ENCODE measurements around the gene DEFB114. TPM values are rescaled to one million over a fixed set of nuclear protein-coding genes. Genes with fewer than 3 reads are reported as not detected.

The DEFB114 gene
- not detected for polyA plus RNA-seq (2013)

- 80% methylated on average over 2 of the region's 2 CpGs for WGBS (ENCODE audit: insufficient coverage)
- H3K27me3 ChIP-seq (replicated peaks in 2 of 5; ENCODE audit: control insufficient read depth in 4 of 5, insufficient read depth in 5 of 5, low read length in 4 of 5), result peaks cover 0 to 2% (median 0%) of the 10 kb centered on the region in 5 experiments
- no peak within 1 kb of the TSS for H3K27ac ChIP-seq (ENCODE audit: insufficient read depth in 1 of 2, low read depth in 1 of 2, low read length in 2 of 2, poor library complexity in 1 of 2, severe bottlenecking in 2 of 2)
- H3K36me3 ChIP-seq (ENCODE audit: control insufficient read depth in 4 of 4, insufficient read depth in 4 of 4, low read length in 3 of 4), result no peaks in the 10 kb centered on the region
- CTCF ChIA-PET, result no interaction called here
- POLR2A ChIA-PET, result no interaction called here
- H3K9me3 ChIP-seq (ENCODE audit: control extremely low read depth in 1 of 5, control insufficient read depth in 4 of 5, insufficient read depth in 2 of 5, low read depth in 1 of 5, low read length in 4 of 5), result peaks cover 0 to 2% (median 0%) of the 10 kb centered on the region in 5 experiments
- H3K4me3 ChIP-seq (ENCODE audit: control insufficient read depth in 1 of 7, extremely low read depth in 1 of 7, insufficient read depth in 4 of 7, low read depth in 2 of 7, low read length in 6 of 7), result no peak within 1 kb of the TSS
- no peak for DNase-seq
- no peaks in the 10 kb centered on the region for H3K4me1 ChIP-seq (ENCODE audit: control extremely low read depth in 1 of 4, control insufficient read depth in 4 of 4, insufficient read depth in 4 of 4, low read length in 3 of 4)
Measured at GRCh38 chr6:49964064-49964463, at the start of gene DEFB114. TSS of gene DEFB114 (minus strand) at chr6:49964164. CDS start at chr6:49964105, 59 bp downstream.

- no peak for DNase-seq
- Histone ChIP-seq H3K27me3 (replicated peaks in 2 of 5; ENCODE audit: control insufficient read depth in 4 of 5, insufficient read depth in 5 of 5, low read length in 4 of 5) (no peaks in the 10 kb centered on the region), H3K4me3 (ENCODE audit: control insufficient read depth in 1 of 7, extremely low read depth in 1 of 7, insufficient read depth in 4 of 7, low read depth in 2 of 7, low read length in 6 of 7) (no peak overlapping the region), H3K4me1 (ENCODE audit: control extremely low read depth in 1 of 4, control insufficient read depth in 4 of 4, insufficient read depth in 4 of 4, low read length in 3 of 4) (no peaks in the 10 kb centered on the region), H3K36me3 (ENCODE audit: control insufficient read depth in 4 of 4, insufficient read depth in 4 of 4, low read length in 3 of 4) (no peaks in the 10 kb centered on the region), H3K9me3 (ENCODE audit: control extremely low read depth in 1 of 5, control insufficient read depth in 4 of 5, insufficient read depth in 2 of 5, low read depth in 1 of 5, low read length in 4 of 5) (no peaks in the 10 kb centered on the region), H3K27ac (ENCODE audit: insufficient read depth in 1 of 2, low read depth in 1 of 2, low read length in 2 of 2, poor library complexity in 1 of 2, severe bottlenecking in 2 of 2) (no peak overlapping the region)
- ChIA-PET POLR2A (no interaction called here), CTCF (no interaction called here)
- WGBS (ENCODE audit: insufficient coverage), result 100% methylated on average over 1 of the region's 3 CpGs
Measured at GRCh38 chr6:50007819-50008218, 43.9 kb upstream of the DEFB114 start.

- no peak overlapping the region for H3K27ac ChIP-seq (ENCODE audit: insufficient read depth in 1 of 2, low read depth in 1 of 2, low read length in 2 of 2, poor library complexity in 1 of 2, severe bottlenecking in 2 of 2)
- H3K27me3 ChIP-seq (replicated peaks in 2 of 5; ENCODE audit: control insufficient read depth in 4 of 5, insufficient read depth in 5 of 5, low read length in 4 of 5), result no peaks in the 10 kb centered on the region
Measured at GRCh38 chr6:50003139-50003538, 39.2 kb upstream of the DEFB114 start.

GRCh38 chr6:49995278-49995677 is 31.3 kb upstream of the DEFB114 start:
- H3K9me3 ChIP-seq (ENCODE audit: control extremely low read depth in 1 of 5, control insufficient read depth in 4 of 5, insufficient read depth in 2 of 5, low read depth in 1 of 5, low read length in 4 of 5), result no peaks in the 10 kb centered on the region
- H3K36me3 ChIP-seq (ENCODE audit: control insufficient read depth in 4 of 4, insufficient read depth in 4 of 4, low read length in 3 of 4), result no peaks in the 10 kb centered on the region
- no peaks in the 10 kb centered on the region for H3K27me3 ChIP-seq (replicated peaks in 2 of 5; ENCODE audit: control insufficient read depth in 4 of 5, insufficient read depth in 5 of 5, low read length in 4 of 5)
- ChIA-PET POLR2A (no interaction called here), CTCF (no interaction called here)
- no peak for DNase-seq
- H3K4me1 ChIP-seq (ENCODE audit: control extremely low read depth in 1 of 4, control insufficient read depth in 4 of 4, insufficient read depth in 4 of 4, low read length in 3 of 4), result no peaks in the 10 kb centered on the region
- no peak overlapping the region for H3K27ac ChIP-seq (ENCODE audit: insufficient read depth in 1 of 2, low read depth in 1 of 2, low read length in 2 of 2, poor library complexity in 1 of 2, severe bottlenecking in 2 of 2)
- H3K4me3 ChIP-seq (ENCODE audit: control insufficient read depth in 1 of 7, extremely low read depth in 1 of 7, insufficient read depth in 4 of 7, low read depth in 2 of 7, low read length in 6 of 7), result no peak overlapping the region

More at GRCh38 chr6:50003139-50003538, 39.2 kb upstream of the DEFB114 start:
- Histone ChIP-seq H3K4me1 (ENCODE audit: control extremely low read depth in 1 of 4, control insufficient read depth in 4 of 4, insufficient read depth in 4 of 4, low read length in 3 of 4) (no peaks in the 10 kb centered on the region), H3K4me3 (ENCODE audit: control insufficient read depth in 1 of 7, extremely low read depth in 1 of 7, insufficient read depth in 4 of 7, low read depth in 2 of 7, low read length in 6 of 7) (no peak overlapping the region), H3K36me3 (ENCODE audit: control insufficient read depth in 4 of 4, insufficient read depth in 4 of 4, low read length in 3 of 4) (no peaks in the 10 kb centered on the region), H3K9me3 (ENCODE audit: control extremely low read depth in 1 of 5, control insufficient read depth in 4 of 5, insufficient read depth in 2 of 5, low read depth in 1 of 5, low read length in 4 of 5) (no peaks in the 10 kb centered on the region)
- no CpG with 5 or more reads among the region's 3 CpGs for WGBS (ENCODE audit: insufficient coverage)
- ChIA-PET POLR2A (no interaction called here), CTCF (no interaction called here)
- no peak for DNase-seq

GRCh38 chr6:49988900-49989299 is 24.9 kb upstream of the DEFB114 start:
- H3K27ac ChIP-seq (ENCODE audit: insufficient read depth in 1 of 2, low read depth in 1 of 2, low read length in 2 of 2, poor library complexity in 1 of 2, severe bottlenecking in 2 of 2), result no peak overlapping the region
- no peaks in the 10 kb centered on the region for H3K36me3 ChIP-seq (ENCODE audit: control insufficient read depth in 4 of 4, insufficient read depth in 4 of 4, low read length in 3 of 4)
- no peaks in the 10 kb centered on the region for H3K27me3 ChIP-seq (replicated peaks in 2 of 5; ENCODE audit: control insufficient read depth in 4 of 5, insufficient read depth in 5 of 5, low read length in 4 of 5)
- no peak overlapping the region for H3K4me3 ChIP-seq (ENCODE audit: control insufficient read depth in 1 of 7, extremely low read depth in 1 of 7, insufficient read depth in 4 of 7, low read depth in 2 of 7, low read length in 6 of 7)
- H3K4me1 ChIP-seq (ENCODE audit: control extremely low read depth in 1 of 4, control insufficient read depth in 4 of 4, insufficient read depth in 4 of 4, low read length in 3 of 4), result no peaks in the 10 kb centered on the region
- ChIA-PET POLR2A (no interaction called here), CTCF (interaction anchor here (1.0 kb wide), 1 partner anchor 8 kb away, joined by 4 read pairs; no protein-coding TSS in a partner anchor)
- DNase-seq, result no peak
- WGBS (ENCODE audit: insufficient coverage), result 100% methylated on average over 2 of the region's 2 CpGs
- H3K9me3 ChIP-seq (ENCODE audit: control extremely low read depth in 1 of 5, control insufficient read depth in 4 of 5, insufficient read depth in 2 of 5, low read depth in 1 of 5, low read length in 4 of 5), result no peaks in the 10 kb centered on the region

GRCh38 chr6:49987749-49988148 is 23.8 kb upstream of the DEFB114 start:
- DNase-seq, result no peak
- Histone ChIP-seq H3K27ac (ENCODE audit: insufficient read depth in 1 of 2, low read depth in 1 of 2, low read length in 2 of 2, poor library complexity in 1 of 2, severe bottlenecking in 2 of 2) (no peak overlapping the region), H3K9me3 (ENCODE audit: control extremely low read depth in 1 of 5, control insufficient read depth in 4 of 5, insufficient read depth in 2 of 5, low read depth in 1 of 5, low read length in 4 of 5) (no peaks in the 10 kb centered on the region), H3K4me3 (ENCODE audit: control insufficient read depth in 1 of 7, extremely low read depth in 1 of 7, insufficient read depth in 4 of 7, low read depth in 2 of 7, low read length in 6 of 7) (no peak overlapping the region), H3K27me3 (replicated peaks in 2 of 5; ENCODE audit: control insufficient read depth in 4 of 5, insufficient read depth in 5 of 5, low read length in 4 of 5) (no peaks in the 10 kb centered on the region), H3K4me1 (ENCODE audit: control extremely low read depth in 1 of 4, control insufficient read depth in 4 of 4, insufficient read depth in 4 of 4, low read length in 3 of 4) (no peaks in the 10 kb centered on the region), H3K36me3 (ENCODE audit: control insufficient read depth in 4 of 4, insufficient read depth in 4 of 4, low read length in 3 of 4) (no peaks in the 10 kb centered on the region)
- WGBS (ENCODE audit: insufficient coverage), result 100% methylated on average over 1 of the region's 2 CpGs
- ChIA-PET CTCF (no interaction called here), POLR2A (no interaction called here)

GRCh38 chr6:49986551-49986950 is 22.6 kb upstream of the DEFB114 start:
- ChIA-PET POLR2A (no interaction called here), CTCF (no interaction called here)
- Histone ChIP-seq H3K9me3 (ENCODE audit: control extremely low read depth in 1 of 5, control insufficient read depth in 4 of 5, insufficient read depth in 2 of 5, low read depth in 1 of 5, low read length in 4 of 5) (no peaks in the 10 kb centered on the region), H3K27me3 (replicated peaks in 2 of 5; ENCODE audit: control insufficient read depth in 4 of 5, insufficient read depth in 5 of 5, low read length in 4 of 5) (no peaks in the 10 kb centered on the region), H3K27ac (ENCODE audit: insufficient read depth in 1 of 2, low read depth in 1 of 2, low read length in 2 of 2, poor library complexity in 1 of 2, severe bottlenecking in 2 of 2) (no peak overlapping the region), H3K4me1 (ENCODE audit: control extremely low read depth in 1 of 4, control insufficient read depth in 4 of 4, insufficient read depth in 4 of 4, low read length in 3 of 4) (no peaks in the 10 kb centered on the region), H3K4me3 (ENCODE audit: control insufficient read depth in 1 of 7, extremely low read depth in 1 of 7, insufficient read depth in 4 of 7, low read depth in 2 of 7, low read length in 6 of 7) (no peak overlapping the region), H3K36me3 (ENCODE audit: control insufficient read depth in 4 of 4, insufficient read depth in 4 of 4, low read length in 3 of 4) (no peaks in the 10 kb centered on the region)
- no peak for DNase-seq
- WGBS (ENCODE audit: insufficient coverage), result no CpG with 5 or more reads among the region's 1 CpG

Measured in common myeloid progenitor, CD34-positive (primary cell).